Mammary epithelial cell (primary cell): ENCODE results near the gene SIRPA.

ENCODE experiments used
- CTCF ChIP-seq, 2 donors: IDR thresholded peaks in 1 of 2; conservative IDR thresholded peaks in 1 of 2; 2 replicates each; pipeline ENCODE4 v1.5.1; 2011 to 2012; ENCODE audit warnings: inconsistent platforms in 2 of 2, low read length in 2 of 2, mild to moderate bottlenecking in 2 of 2, control low read depth in 1 of 2, low read depth in 1 of 2; ENCODE audit not compliant: insufficient read depth in 1 of 2; ENCODE audit errors: extremely low read depth in 1 of 2
- EZH2 ChIP-seq: IDR thresholded peaks from 2 replicates; pipeline ENCODE4 v1.6.1; 2012; ENCODE audit warnings: low read length, inconsistent platforms, borderline replicate concordance

DNA sequence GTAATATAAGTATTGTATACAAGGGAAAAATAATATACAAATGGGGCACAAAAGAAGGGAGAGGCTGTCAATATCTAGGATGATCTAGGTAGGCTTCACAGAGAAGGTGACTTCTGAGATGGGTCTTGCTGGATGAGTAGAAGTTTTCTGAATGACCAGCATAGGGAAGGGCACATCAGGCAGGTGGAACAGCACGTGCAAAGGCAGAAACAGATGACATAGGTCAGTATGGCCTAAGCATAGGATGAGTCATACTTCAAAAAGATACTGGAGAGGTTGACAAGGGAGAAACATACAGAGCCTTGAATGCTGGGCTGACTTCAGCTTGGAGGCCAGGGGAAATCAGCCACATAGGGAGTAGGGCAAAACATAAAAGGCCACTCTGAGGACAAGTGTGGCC lies 31.9 kb upstream of the SIRPA start:
- no peak for TF ChIP-seq EZH2
- no peak for TF ChIP-seq CTCF (conservative IDR thresholded peaks at IDR 0.05 in 1 of 2, IDR thresholded peaks at IDR 0.05 in 1 of 2; ENCODE audit: extremely low read depth in 1 of 2, insufficient read depth in 1 of 2, low read depth in 1 of 2, low read length in 2 of 2)
